ENCODE measurements around the gene MOB1A.
"Not testable (repeated sequence)": the region's sequence is repeated elsewhere in the genome, so short reads cannot be mapped to it uniquely, and the experiment has no call there.

Gene MOB1A

GRCh38 chr2:74148457-74149246 lies 30.0 kb downstream of the MOB1A start:
- no peak for DNase-seq (ENCODE audit: low read depth)

GRCh38 chr2:74147727-74148456 lies 30.8 kb downstream of the MOB1A start, which contains the start of gene BOLA3:
TSS of gene BOLA3 (minus strand) at chr2:74147912. CDS start at chr2:74147874, 38 bp downstream.
- peak; percentile 75 for DNase-seq (ENCODE audit: low read depth)

- peak; percentile 2 for DNase-seq (ENCODE audit: low read depth)
These were observed 31.6 kb downstream of the MOB1A start for GRCh38 chr2:74146929-74147726.

GRCh38 chr2:74142340-74142739 lies 36.3 kb downstream of the MOB1A start:
- DNase-seq (ENCODE audit: low read depth), result no peak

GRCh38 chr2:74138600-74139323 lies 39.9 kb downstream of the MOB1A start:
- no peak for DNase-seq (ENCODE audit: low read depth)

GRCh38 chr2:74137651-74138599 lies 40.8 kb downstream of the MOB1A start:
- DNase-seq (ENCODE audit: low read depth), result no peak

GRCh38 chr2:74131901-74132300 lies 46.8 kb downstream of the MOB1A start:
- no peak for DNase-seq (ENCODE audit: low read depth)

- DNase-seq (ENCODE audit: low read depth), result no peak
These were observed 48.3 kb downstream of the MOB1A start for GRCh38 chr2:74130211-74130995.

- no peak for DNase-seq (ENCODE audit: low read depth)
These were observed 50.5 kb downstream of the MOB1A start for GRCh38 chr2:74128206-74128605.

GRCh38 chr2:74123955-74124354 lies 54.7 kb downstream of the MOB1A start:
- DNase-seq (ENCODE audit: low read depth), result not testable (repeated sequence)

- not testable (repeated sequence) for DNase-seq (ENCODE audit: low read depth)
These were observed 56.8 kb downstream of the MOB1A start for GRCh38 chr2:74121846-74122245.

GRCh38 chr2:74119912-74120825 lies 58.5 kb downstream of the MOB1A start:
- DNase-seq (ENCODE audit: low read depth), result peak; percentile 78

GRCh38 chr2:74119339-74119738 lies 59.3 kb downstream of the MOB1A start:
- no peak for DNase-seq (ENCODE audit: low read depth)

- no peak for DNase-seq (ENCODE audit: low read depth)
These were observed 67.3 kb downstream of the MOB1A start for GRCh38 chr2:74111380-74111779.

GRCh38 chr2:74110537-74110936 lies 68.1 kb downstream of the MOB1A start:
- no peak for DNase-seq (ENCODE audit: low read depth)

- no peak for DNase-seq (ENCODE audit: low read depth)
These were observed 69.1 kb downstream of the MOB1A start for GRCh38 chr2:74109551-74109950.

- DNase-seq (ENCODE audit: low read depth), result no peak
These were observed 71.6 kb downstream of the MOB1A start for GRCh38 chr2:74107071-74107470.

- no peak for DNase-seq (ENCODE audit: low read depth)
These were observed 73.3 kb downstream of the MOB1A start for GRCh38 chr2:74105413-74105812.

- DNase-seq (ENCODE audit: low read depth), result no peak
These were observed 73.8 kb downstream of the MOB1A start for GRCh38 chr2:74104839-74105238.
